Sigmoid colon (tissue), 7 donors: ENCODE data around the gene CD81. TPM values are rescaled to one million over a fixed set of nuclear protein-coding genes. Genes with fewer than 3 reads are reported as not detected.

ENCODE experiments used
- DNase-seq: peaks from one replicate; pipeline ENCODE4 v3.0.0-alpha.2; 2019
- H3K27ac ChIP-seq, 4 donors: fragments of 200-600 bp; sonication (generic); one replicate each; pipeline ENCODE4 v1.5.1; 2016 to 2019; ENCODE audit warnings: mild to moderate bottlenecking in 1 of 4
- H3K27me3 ChIP-seq, 3 donors: fragments of 200-600 bp; sonication (generic); one replicate each; pipeline ENCODE4 v1.5.1; 2019; ENCODE audit warnings: mild to moderate bottlenecking in 1 of 3
- H3K36me3 ChIP-seq, 4 donors: fragments of 200-600 bp; sonication (generic); one replicate each; pipeline ENCODE4 v1.5.1; 2016 to 2019
- H3K4me1 ChIP-seq, 4 donors: fragments of 200-600 bp; sonication (generic); one replicate each; pipeline ENCODE4 v1.5.1; 2017 to 2019
- H3K4me3 ChIP-seq, 4 donors: fragments of 200-600 bp; sonication (generic); one replicate each; pipeline ENCODE4 v1.5.1; 2017 to 2019; ENCODE audit warnings: mild to moderate bottlenecking in 2 of 4, moderate library complexity in 1 of 4
- H3K9me3 ChIP-seq, 4 donors: fragments of 200-600 bp in 3 of 4; sonication (generic) in 3 of 4; one replicate each; pipeline versions ENCODE4 v1.5.1 to v1.6.1; 2013 to 2019
- EP300 ChIP-seq, 4 donors: sonication (generic); formaldehyde crosslinking; IDR thresholded peaks; one replicate each; pipeline ENCODE4 v1.6.1; 2017; ENCODE audit warnings: antibody characterized with exemption in 4 of 4
- POLR2A ChIP-seq, 2 donors: fragments of 450-650 bp; IDR thresholded peaks; one replicate each; pipeline ENCODE4 v1.6.1; 2016; ENCODE audit warnings: antibody characterized with exemption in 2 of 2, mild to moderate bottlenecking in 2 of 2, moderate library complexity in 2 of 2
- POLR2AphosphoS5 ChIP-seq, 4 donors: sonication (generic); formaldehyde crosslinking; IDR thresholded peaks; one replicate each; pipeline ENCODE4 v1.6.1; 2017; ENCODE audit warnings: antibody characterized with exemption in 4 of 4
- WGBS, 2 donors: extraction: QIAGEN DNeasy Blood & Tissue Kit; methylation state at CpG; one replicate each; pipeline ENCODE4 v1.1.7; 2013; 5-methylcytosine and 5-hydroxymethylcytosine counted together
- intact Hi-C: fragments of 100-400 bp; cut with DNase I; formaldehyde crosslinking; loops from one replicate; pipeline ENCODE4 v1.15.1; 2023
- polyA plus RNA-seq, 3 donors: library from polyadenylated mRNA; stranded (reverse); fragments of 200-250 nt; gene quantifications; one replicate each; pipeline ENCODE4 v1.2.3, GENCODE V29; 2013
- total RNA-seq, 4 donors: library from RNA; depleted of rRNA; stranded (reverse); fragments of >200 nt; gene quantifications; one replicate each; pipeline ENCODE4 v1.1.0, GENCODE V29; 2016
- TF ChIP-seq, protein P1 (sequence below), 4 experiments: fragments of 450-650 bp in 3 of 4; fragments of 200-600 bp in 1 of 4; IDR thresholded peaks; one replicate each; pipeline ENCODE4 v1.5.1; 2016 to 2019; ENCODE audit warnings: antibody characterized with exemption in 4 of 4, mild to moderate bottlenecking in 3 of 4, moderate library complexity in 2 of 4
- donor health status: healthy with polysubstance abuse.
- donor health status: Bipolar disorder and iron deficiency.
- donor health status: healthy.

Gene CD81
- total and polyA plus RNA-seq, 7 donors: 67.9 to 625 (median 401) TPM

DNA sequence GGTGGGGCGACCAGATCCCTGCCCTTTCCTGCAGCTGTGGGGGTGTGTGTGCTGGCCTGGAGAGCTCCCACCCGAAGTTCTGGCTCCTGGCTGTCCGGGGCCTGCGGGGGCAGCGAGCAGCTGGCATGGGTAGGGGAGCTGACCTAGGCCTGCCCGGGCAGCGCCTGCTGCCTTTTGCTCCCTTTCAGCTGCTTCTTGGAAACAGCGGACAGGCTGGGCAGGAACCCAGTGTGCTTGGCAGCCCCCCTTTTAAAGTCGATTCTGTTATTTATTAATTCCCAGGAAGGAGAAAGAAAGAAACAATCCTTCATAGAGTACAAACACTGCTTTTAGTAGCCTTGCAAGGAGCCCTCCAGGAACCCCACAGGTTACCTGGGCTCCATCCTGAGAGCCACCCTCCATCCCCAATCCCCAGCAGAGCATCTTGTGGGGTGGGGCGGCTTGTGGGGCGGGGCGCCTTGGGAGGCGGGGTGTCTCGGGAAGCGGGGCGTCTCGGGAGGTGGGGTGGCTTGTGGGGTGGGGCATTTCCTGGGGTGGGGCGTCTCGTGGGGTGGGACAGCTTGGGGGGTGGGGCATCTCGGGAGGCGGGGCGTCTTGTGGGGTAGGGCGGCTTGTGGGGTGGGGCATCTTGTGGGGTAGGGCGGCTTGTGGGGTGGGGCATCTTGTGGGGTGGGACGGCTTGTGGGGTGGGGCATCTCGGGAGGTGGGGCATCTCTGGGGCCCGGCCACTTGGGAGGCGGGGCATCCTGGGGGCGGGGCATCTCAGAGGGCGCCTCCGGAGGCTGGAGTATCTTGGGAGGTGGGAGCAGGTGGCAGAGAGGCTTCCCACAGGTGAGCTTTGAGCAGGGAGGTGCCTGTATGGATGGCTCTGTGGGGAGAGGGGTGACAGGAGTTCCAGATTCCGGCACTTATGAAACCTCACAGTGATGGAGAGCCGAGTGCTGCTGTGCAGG lies 7.0 kb downstream of the CD81 start:
- intact Hi-C loops: loop anchor here (2.0 to 10.0 kb wide), 3 partner anchors 17 to 919 kb away; partner anchors contain the start of gene TSSC4
- H3K27ac ChIP-seq: peak overlapping the region; percentile 99 to 100 (median 100)
- H3K4me1 ChIP-seq: peaks cover 0 to 100% (median 98%) of the 10 kb centered on the region in 4 donors
- H3K27me3 ChIP-seq: no peaks in the 10 kb centered on the region
- H3K4me3 ChIP-seq: peak overlapping the region in 3 of 4 donors; percentile 1 to 18 (median 8)
- no peaks in the 10 kb centered on the region for H3K36me3 ChIP-seq
- DNase-seq: no peak
- no peaks in the 10 kb centered on the region for H3K9me3 ChIP-seq
- TF ChIP-seq, protein P1, sequence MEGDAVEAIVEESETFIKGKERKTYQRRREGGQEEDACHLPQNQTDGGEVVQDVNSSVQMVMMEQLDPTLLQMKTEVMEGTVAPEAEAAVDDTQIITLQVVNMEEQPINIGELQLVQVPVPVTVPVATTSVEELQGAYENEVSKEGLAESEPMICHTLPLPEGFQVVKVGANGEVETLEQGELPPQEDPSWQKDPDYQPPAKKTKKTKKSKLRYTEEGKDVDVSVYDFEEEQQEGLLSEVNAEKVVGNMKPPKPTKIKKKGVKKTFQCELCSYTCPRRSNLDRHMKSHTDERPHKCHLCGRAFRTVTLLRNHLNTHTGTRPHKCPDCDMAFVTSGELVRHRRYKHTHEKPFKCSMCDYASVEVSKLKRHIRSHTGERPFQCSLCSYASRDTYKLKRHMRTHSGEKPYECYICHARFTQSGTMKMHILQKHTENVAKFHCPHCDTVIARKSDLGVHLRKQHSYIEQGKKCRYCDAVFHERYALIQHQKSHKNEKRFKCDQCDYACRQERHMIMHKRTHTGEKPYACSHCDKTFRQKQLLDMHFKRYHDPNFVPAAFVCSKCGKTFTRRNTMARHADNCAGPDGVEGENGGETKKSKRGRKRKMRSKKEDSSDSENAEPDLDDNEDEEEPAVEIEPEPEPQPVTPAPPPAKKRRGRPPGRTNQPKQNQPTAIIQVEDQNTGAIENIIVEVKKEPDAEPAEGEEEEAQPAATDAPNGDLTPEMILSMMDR (IDR thresholded peaks at IDR 0.05): no peak
- TF ChIP-seq POLR2AphosphoS5 (IDR thresholded peaks at IDR 0.05): peak in 1 of 4 donors; percentile 18
- no peak for TF ChIP-seq EP300 (IDR thresholded peaks at IDR 0.05)
- no peak for TF ChIP-seq POLR2A (IDR thresholded peaks at IDR 0.05)
- 30 to 53% methylated on average over 33 of the region's 33 CpGs for WGBS, 2 donors

GRCh38 chr11:2385156-2386151 lies 8.3 kb downstream of the CD81 start:
- peak overlapping the region in 1 of 4 donors; percentile 12 for H3K4me3 ChIP-seq
- intact Hi-C loops: loop anchor here (10.0 kb wide), 2 partner anchors 439 to 921 kb away; no protein-coding TSS in a partner anchor
- peaks cover 0 to 100% (median 99%) of the 10 kb centered on the region in 4 donors for H3K4me1 ChIP-seq
- no peaks in the 10 kb centered on the region for H3K9me3 ChIP-seq
- H3K36me3 ChIP-seq: no peaks in the 10 kb centered on the region
- WGBS, 2 donors: 56 to 80% methylated on average over 47 to 48 of the region's 48 CpGs
- peak overlapping the region; percentile 99 to 100 (median 100) for H3K27ac ChIP-seq
- no peak for DNase-seq
- H3K27me3 ChIP-seq: no peaks in the 10 kb centered on the region
- TF ChIP-seq EP300 (IDR thresholded peaks at IDR 0.05) (no peak), POLR2AphosphoS5 (IDR thresholded peaks at IDR 0.05) (no peak), POLR2A (IDR thresholded peaks at IDR 0.05) (no peak)
- TF ChIP-seq, protein P1 (IDR thresholded peaks at IDR 0.05): no peak

DNA sequence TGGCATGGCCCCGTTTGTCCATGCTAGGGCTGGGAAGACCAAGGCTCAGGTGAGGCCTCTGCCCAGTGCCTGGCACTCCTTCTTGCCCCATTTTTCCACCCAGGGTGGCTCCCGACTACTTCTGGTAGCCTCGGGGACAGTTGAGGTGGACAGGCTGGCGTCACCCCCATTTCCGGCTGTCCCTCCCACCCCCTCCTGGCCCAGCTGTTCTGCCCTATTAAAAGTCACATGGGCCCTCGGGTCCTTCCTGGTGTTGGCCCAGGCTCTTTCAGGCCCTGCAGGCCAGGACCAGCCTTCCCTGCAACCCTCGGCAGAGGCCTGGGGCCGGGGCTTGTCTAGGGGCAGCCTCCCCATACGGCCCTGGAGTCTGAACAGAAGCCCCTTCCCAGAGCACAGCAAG lies 9.5 kb downstream of the CD81 start:
- H3K4me3 ChIP-seq: no peak overlapping the region
- H3K4me1 ChIP-seq: peaks cover 0 to 100% (median 99%) of the 10 kb centered on the region in 4 donors
- H3K9me3 ChIP-seq: no peaks in the 10 kb centered on the region
- H3K36me3 ChIP-seq: peaks cover 0 to 5% (median 2%) of the 10 kb centered on the region in 4 donors
- H3K27me3 ChIP-seq: no peaks in the 10 kb centered on the region
- H3K27ac ChIP-seq: peak overlapping the region; percentile 88 to 100 (median 100)
- WGBS, 2 donors: 62 to 72% methylated on average over 9 of the region's 9 CpGs
- TF ChIP-seq POLR2A (IDR thresholded peaks at IDR 0.05) (no peak), EP300 (IDR thresholded peaks at IDR 0.05) (no peak), POLR2AphosphoS5 (IDR thresholded peaks at IDR 0.05) (no peak)
- TF ChIP-seq, protein P1 (IDR thresholded peaks at IDR 0.05): no peak
- intact Hi-C loops: loop anchor here (10.0 kb wide), 2 partner anchors 438 to 922 kb away; no protein-coding TSS in a partner anchor
- no peak for DNase-seq

DNA sequence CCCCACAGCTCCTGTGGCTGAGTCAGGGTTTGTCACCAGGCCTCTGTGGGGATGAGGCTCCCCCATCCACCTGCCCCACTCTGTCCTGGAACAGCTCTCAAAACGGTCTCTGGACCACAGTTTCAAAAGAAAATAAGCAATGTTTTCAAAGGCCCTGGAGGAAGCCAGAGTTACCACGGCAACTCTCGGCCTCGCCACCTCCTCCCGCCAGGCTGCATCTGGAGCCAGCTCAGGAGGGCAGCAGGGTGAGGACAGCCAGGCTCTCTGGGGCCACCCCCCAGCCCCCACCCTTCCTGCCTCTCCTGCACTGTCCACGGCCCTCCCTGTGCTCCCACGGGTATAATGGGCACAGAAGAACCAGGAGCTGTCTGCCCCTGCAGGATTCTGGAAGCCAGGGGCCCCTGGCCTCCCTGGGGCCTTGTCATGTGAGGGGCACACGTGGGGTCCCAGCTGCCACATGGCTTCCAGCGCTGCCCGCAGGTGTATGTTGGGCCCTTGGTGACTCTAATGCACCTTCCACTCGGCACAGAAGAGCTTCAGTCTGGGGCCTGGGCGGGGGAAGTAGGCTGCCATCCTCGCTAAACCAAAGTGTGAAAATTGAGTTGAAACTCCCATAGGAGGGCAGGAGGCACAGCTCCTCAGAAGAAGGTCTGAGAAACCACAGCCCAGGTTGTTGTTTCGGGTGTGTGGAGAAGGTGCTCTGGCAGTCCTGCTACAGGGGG lies 10.3 kb downstream of the CD81 start:
- no peak for DNase-seq
- WGBS, 2 donors: 40 to 72% methylated on average over 14 of the region's 14 CpGs
- no peak overlapping the region for H3K4me3 ChIP-seq

More for the DNA sequence above, 10.3 kb downstream of the CD81 start:
- intact Hi-C loops: loop anchor here (10.0 kb wide), 2 partner anchors 437 to 923 kb away; no protein-coding TSS in a partner anchor
- Histone ChIP-seq H3K36me3 (peaks cover under 1 to 14% (median 9%) of the 10 kb centered on the region in 4 donors), H3K9me3 (no peaks in the 10 kb centered on the region), H3K4me1 (peaks cover 0 to 100% (median 99%) of the 10 kb centered on the region in 4 donors), H3K27ac (peak overlapping the region; percentile 88 to 100 (median 100)), H3K27me3 (no peaks in the 10 kb centered on the region)
- TF ChIP-seq, protein P1 (IDR thresholded peaks at IDR 0.05): no peak
- TF ChIP-seq POLR2AphosphoS5 (IDR thresholded peaks at IDR 0.05) (no peak), POLR2A (IDR thresholded peaks at IDR 0.05) (no peak), EP300 (IDR thresholded peaks at IDR 0.05) (no peak)
